Measurements from ENCODE around the gene LRRC72. TPM values are rescaled to one million over a fixed set of nuclear protein-coding genes. Genes with fewer than 3 reads are reported as not detected.

The LRRC72 gene
- total RNA-seq, 1 experiment from 2014 or later, result not detected

GRCh38 chr7:16493266-16493665 is 33.4 kb upstream of the LRRC72 start:
- Histone ChIP-seq H3K9me3 (ENCODE audit: control insufficient read depth, insufficient read depth, low read depth, low read length) (no peaks in the 10 kb centered on the region), H3K4me3 (ENCODE audit: low read depth in 2 of 2, low read length in 2 of 2) (no peak overlapping the region), H3K27me3 (ENCODE audit: control insufficient read depth, insufficient read depth, low read length) (no peaks in the 10 kb centered on the region), H3K36me3 (ENCODE audit: control insufficient read depth, insufficient read depth, low read length) (no peaks in the 10 kb centered on the region), H3K4me1 (ENCODE audit: control insufficient read depth, insufficient read depth, low read length) (no peaks in the 10 kb centered on the region), H3K27ac (ENCODE audit: low read length) (no peak overlapping the region)
- ChIA-PET POLR2A (no interaction called here), CTCF (no interaction called here)
- in situ Hi-C loops (cut with HindIII; ENCODE audit: low pct_unique_long_range_greater_than_20kb, low sequenced_read_pairs), result no loop called here
- TF ChIP-seq REST (IDR thresholded peaks at IDR 0.05; ENCODE audit: insufficient read depth in 1 of 2, low read depth in 2 of 2, low read length in 1 of 2) (no peak), POLR2AphosphoS5 (IDR thresholded peaks at IDR 0.05; ENCODE audit: low read depth, low read length) (no peak), CTCF (IDR thresholded peaks at IDR 0.05) (no peak), TCF7L2 (IDR thresholded peaks at IDR 0.05; ENCODE audit: low read depth, low read length) (no peak), SIN3A (IDR thresholded peaks at IDR 0.05; ENCODE audit: borderline replicate concordance, insufficient read depth, low read depth, low read length) (no peak)
- DNase-seq (ENCODE audit: low read depth, low spot score), result no peak
- intact Hi-C loops (cut with micrococcal nuclease; ENCODE audit: unreplicated experiment), result no loop called here
- no peak for ATAC-seq
- no TSS peak for BruUV-seq (replicated peaks)

GRCh38 chr7:16494551-16494950 is 32.1 kb upstream of the LRRC72 start:
- DNase-seq (ENCODE audit: low read depth, low spot score), result no peak
- Histone ChIP-seq H3K4me1 (ENCODE audit: control insufficient read depth, insufficient read depth, low read length) (no peaks in the 10 kb centered on the region), H3K9me3 (ENCODE audit: control insufficient read depth, insufficient read depth, low read depth, low read length) (no peaks in the 10 kb centered on the region), H3K27ac (ENCODE audit: low read length) (no peak overlapping the region), H3K27me3 (ENCODE audit: control insufficient read depth, insufficient read depth, low read length) (no peaks in the 10 kb centered on the region), H3K4me3 (ENCODE audit: low read depth in 2 of 2, low read length in 2 of 2) (no peak overlapping the region), H3K36me3 (ENCODE audit: control insufficient read depth, insufficient read depth, low read length) (no peaks in the 10 kb centered on the region)
- CTCF ChIA-PET, result no interaction called here
- BruUV-seq (replicated peaks), result no TSS peak
- ATAC-seq, result no peak
- in situ Hi-C loops (cut with HindIII; ENCODE audit: low pct_unique_long_range_greater_than_20kb, low sequenced_read_pairs) (no loop called here), intact Hi-C loops (cut with micrococcal nuclease; ENCODE audit: unreplicated experiment) (no loop called here)
- POLR2A ChIA-PET, result no interaction called here
- no peak for TF ChIP-seq CTCF (IDR thresholded peaks at IDR 0.05)
- no peak for TF ChIP-seq TCF7L2 (IDR thresholded peaks at IDR 0.05; ENCODE audit: low read depth, low read length)
- TF ChIP-seq SIN3A (IDR thresholded peaks at IDR 0.05; ENCODE audit: borderline replicate concordance, insufficient read depth, low read depth, low read length), result no peak
- TF ChIP-seq REST (IDR thresholded peaks at IDR 0.05; ENCODE audit: insufficient read depth in 1 of 2, low read depth in 2 of 2, low read length in 1 of 2), result no peak
